Measurements from ENCODE around the gene MATCAP1.

Gene MATCAP1

DNA sequence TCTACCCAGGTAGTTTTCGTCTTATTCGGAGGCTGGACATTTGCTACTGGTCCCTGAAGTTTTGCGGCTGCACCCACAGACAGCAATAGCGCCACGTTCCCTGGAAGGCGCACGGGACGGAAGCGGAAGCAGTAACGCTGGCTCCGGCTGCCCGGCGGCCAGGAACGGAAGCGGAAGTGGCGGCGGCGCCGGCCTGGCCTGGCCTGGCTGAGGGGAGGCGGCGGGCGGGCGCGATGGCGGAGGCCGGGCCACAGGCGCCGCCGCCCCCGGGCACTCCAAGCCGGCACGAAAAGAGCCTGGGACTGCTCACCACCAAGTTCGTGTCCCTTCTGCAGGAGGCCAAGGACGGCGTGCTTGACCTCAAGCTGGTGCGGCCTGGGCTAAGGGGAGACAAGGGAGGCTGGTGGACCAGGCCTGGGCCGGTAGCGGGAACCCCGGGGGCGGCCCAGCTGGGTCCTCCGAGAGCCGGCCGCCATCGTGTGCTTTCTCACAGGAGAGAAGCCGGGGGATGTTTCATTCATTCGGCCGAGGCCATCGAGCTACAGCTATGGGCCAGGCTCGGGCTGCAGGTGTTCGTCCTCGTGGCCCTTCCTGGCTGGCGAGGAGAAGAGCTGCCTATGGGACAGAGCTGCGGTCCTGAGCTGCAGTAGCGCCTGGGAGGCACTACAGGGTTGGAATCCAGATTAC lies 8.4 kb upstream of the MATCAP1 start, which contains the start of gene E2F4:
E2F4 (plus strand) TSS at position 161 of the 687 bp plus-strand sequence; CDS start at position 234, 73 bp downstream.
- peak; percentile 51 to 94 (median 87) for DNase-seq

DNA sequence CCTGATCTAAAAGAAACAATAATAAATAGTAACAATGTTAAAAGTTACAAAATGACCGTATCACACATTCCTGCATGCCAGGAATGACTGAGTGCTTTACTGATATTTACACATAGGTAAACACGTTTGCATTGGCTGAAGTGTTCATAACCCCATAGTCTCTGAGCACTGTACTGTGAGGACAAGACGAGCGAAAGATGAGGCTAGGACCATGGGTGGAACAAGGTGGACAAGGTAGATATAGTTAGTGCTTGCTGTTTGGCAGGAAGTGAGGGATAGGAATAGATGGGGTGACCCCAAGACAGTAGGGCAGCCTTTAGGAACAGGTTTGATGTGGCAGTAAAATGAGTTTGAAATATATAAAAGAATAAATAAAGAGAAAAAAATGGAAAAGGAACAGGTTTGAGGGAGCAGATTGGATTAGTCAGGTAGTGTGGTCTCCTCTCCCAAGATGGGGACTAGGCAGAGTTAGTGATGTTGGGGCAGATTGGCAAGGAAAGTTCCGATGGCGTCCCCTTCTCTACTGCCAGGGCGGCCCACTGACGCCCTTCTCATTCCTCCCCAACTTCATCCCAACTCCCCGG lies 7.7 kb upstream of the MATCAP1 start:
- DNase-seq = no peak

DNA sequence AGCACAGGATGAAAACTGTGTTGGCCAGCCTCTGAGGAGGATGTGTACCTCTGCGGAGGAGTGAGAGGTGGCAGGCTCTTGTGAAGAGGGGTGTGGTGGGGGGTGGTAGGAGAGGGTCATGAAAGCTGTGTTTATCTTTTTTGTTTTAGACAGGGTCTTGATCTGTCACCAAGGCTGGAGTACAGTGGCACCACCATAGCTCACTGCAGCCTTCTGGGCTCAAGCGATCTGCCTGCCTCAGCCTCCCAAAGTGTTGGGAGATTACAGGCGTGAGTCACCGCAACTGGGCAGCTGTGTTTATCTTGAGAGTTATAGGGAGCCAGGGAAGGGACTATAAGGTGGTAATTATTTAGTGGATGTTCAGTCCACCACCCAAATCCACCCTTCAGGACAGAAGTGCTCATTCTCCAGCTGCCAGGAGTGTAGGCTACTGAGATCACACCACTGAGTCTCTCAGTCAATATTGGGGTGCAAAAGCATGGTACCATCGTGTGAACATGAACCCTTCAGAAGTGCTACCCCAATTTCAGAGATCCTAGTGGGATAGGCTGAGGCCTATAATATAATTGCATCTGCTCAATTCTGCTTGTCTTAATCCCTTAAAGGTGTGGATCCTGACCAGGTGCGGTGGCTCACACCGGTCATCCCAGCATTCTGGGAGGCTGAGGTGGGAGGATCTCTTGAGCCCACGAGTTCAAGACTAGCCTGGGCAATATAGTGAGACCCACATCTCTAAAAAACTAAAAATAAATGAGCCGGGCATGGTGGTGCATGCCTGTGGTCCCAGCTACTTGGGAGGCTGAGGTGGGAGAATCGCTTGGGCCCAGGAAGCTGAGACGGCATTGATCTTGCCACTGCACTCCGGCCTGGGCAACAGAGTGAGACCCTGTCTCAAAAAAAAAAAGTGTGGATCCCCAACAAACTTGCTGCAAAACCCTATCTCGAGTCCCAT lies 7.0 kb upstream of the MATCAP1 start:
- no peak for DNase-seq

DNA sequence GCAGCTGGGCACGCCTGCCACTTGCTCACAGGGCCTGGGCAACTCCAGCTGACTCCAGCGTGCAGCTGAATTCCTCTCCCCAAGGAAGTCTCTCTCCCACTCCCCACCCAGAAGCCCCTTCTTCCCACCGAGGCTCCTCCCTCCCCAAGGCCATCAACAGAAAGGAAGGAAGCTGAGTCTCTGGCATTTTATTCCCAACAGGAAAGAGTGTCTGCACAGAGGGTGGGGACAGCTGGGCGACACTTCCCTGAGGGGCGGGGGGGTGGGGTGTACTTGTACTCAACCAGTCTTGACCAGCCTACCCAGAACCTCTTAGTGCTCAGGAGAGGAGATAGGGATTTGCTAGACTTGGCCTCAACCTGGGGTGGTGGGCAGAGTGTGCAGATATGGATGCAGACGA lies 6.3 kb upstream of the MATCAP1 start, which contains the start of gene EXOC3L1:
EXOC3L1 (minus strand) TSS at position 96 of the 400 bp plus-strand sequence. CDS start 460 bp downstream, outside the sequence.
- DNase-seq = no peak

DNA sequence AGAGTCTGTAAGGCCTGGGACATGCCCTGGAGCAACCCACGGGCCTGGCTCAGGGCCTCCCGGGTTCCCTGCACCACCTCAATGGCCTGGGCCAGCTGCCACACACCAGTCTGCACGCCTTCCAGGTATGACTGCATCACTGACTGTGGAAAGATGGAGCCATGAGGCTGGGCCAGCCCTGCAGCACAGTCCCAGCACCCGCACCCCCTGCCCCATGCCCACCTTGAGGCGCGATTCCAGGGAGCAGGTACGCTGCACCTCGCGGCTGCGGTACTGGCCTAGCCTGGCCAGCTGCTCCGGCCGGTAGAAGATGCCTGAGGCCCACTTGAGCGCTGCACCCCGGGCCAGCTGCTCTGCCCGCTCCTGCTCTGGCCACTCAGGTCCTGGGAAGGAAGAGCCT lies 5.0 kb upstream of the MATCAP1 start:
- no peak for DNase-seq

DNA sequence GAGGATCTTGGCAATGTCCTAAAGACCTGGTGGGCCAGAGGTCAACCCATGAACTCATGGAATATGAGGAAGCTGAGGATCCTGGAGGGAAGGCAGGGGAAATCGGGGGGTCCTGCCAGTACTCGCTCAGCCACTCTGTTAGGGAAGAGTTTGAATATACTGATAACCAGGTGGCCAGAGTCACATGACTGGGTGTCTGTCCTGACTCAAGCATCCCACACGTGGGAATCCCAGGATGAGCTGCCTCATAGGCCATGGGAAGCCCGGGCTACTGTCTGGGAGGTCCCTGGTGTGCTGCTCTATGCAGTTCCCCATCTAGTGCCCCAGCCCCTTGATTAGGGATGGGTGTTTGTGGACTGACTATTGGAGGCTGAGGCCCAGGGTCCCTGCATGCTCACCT lies 4.6 kb upstream of the MATCAP1 start:
- no peak for DNase-seq

DNA sequence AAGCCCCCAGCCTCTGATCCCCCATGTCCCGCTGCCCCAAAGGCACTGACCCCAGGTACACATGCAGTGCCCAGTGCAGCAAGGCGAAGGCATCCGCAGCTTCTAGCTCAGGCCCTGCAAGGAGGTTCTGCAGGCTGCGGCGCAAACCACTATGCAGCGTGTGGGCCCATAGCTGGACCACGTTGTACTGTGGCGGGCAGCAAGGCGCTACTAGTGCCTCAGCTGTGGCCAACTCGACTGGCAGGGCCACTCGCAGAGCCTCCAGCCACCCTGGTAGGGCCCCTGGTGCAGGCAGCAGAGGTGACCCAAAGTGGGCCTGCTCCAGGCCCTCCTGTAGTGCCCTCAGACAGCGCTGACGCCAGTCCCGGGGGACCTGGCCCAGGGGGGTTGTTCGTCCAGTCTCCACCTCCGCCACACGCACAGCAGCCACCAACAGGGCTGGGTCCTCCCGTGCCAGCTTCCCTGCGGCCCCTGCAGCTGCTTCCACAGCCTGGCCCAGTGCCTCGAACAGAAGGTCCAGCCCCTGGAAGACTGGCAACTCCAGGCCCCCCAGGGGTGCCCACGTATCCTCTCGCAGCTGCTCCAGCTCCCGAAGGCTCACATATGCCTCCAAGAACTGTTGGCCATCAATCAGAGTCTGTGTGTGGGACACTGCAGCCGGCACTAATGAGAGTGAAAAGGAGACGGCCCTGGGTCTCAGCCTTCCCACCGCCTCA lies 3.6 kb upstream of the MATCAP1 start:
- DNase-seq = no peak

DNA sequence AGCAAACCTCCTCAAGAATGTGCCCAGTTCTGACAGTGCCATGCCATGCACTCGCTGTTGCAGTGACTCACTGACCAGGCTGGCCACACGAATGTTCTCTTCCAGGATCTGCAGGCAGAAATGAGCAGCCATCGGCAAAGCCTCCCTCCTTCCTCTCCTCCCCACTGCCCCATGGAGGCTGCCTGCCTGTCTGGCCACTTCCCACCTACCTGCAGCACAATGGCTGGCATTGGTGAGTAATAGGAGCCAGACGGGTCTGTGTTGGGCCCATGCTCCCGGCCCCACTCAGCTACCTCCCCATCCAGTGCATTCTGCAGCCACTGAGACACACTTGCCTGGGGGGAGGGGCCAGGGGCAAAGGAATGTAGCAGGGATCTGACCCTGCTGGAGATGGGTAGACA lies 2.8 kb upstream of the MATCAP1 start:
- DNase-seq = no peak

DNA sequence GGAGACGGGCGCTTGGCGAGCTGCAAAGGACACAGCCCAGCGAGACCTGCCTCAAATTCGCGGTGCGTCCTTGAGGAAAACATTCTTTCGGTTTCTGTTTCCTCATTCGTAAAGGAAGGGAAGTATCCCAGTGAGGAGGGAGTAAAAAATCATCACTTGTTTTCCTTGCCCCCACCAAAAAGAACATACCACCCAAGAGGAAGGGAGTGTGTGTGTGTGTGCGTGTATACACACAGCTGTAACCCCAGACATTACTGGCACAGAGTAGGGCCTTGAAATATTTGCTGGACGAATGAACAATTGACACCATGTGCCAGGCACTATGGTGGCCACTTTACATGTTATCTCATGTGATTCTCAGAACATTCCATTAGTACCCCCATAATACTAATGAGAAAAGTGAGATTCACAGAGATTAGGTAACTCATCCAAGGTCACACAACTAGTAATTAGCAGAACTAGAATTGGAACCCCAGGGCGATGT lies 1.9 kb upstream of the MATCAP1 start:
- no peak for DNase-seq

DNA sequence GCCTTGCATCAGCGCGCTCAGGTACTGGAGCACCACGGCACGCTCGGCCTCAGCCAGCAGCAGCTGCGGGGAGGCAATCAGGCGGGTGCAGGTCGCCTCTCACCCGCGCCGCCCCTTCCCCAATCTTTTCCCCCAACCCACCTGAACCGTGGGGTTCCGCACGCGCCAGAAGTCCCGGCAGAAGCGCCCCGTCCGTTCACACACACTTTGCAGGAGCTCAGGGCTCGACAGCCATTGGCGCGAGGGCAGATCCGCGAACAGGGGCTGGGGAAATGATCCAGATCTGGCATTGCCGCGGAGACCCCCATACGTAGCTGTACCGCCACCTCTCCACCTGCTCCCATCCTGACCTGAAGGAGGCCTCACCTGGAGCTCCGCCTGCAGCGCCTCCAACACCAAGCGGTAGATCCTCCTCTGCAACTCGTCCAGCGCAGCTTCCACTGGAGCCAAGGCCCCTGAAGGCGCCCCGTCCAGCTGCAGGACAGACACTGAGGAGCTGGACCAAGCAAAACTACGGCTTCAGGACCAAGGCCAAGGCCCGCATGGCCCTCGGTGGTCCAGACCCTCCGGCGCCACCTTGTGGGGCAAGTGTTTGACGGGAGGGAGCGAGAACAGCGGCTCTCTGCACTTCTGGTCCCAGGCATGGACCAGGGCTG lies 1.4 kb upstream of the MATCAP1 start:
- peak in 52 of 56 donors; percentile 14 to 91 (median 64) for DNase-seq

DNA sequence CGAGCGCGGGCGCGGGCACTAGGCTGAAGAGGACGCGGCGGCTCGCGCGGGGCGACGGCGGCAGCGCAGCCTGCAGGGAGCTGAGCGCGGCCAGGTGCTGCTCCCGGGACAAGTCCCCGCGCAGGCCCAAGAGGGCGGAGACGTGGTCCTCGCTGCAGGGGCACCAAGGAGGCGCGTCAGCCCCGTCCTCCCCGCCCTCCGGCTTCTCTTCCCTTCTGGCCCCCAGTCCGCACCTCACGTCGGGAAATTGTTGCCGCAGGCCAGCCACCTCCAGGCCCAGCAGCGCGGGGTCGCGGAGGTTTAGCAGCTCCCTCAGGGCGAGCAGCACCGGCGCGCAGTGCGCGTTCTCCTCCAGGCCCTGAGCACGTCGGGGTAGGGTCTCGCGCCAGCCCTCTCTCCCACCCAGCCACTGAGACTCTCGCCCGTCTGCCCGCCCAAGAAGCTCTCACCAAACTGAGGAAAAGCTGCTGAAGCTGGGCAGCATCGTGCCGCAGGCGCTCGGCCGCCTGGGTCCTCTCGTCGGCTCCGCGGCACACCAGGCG lies 761 bp upstream of the MATCAP1 start:
- DNase-seq = peak in 1 of 56 donors; percentile 75

DNA sequence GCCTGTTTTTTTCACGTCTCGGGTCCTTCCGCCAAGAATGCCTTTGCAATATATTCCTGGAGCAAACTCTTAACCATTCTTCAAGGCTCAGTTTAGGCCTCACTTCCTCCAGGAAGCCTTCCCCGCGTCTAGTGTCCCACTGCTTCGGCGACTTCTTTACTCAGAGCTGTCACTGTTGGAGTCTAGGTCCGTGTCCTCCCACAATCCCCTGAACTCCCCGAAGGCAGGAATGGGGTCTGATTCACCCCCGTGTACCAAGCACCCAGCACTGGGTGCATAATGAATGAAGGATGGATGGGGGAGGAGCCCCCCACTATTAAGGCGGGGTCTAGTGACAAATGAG lies 508 bp downstream of the MATCAP1 start:
- no peak for DNase-seq

DNA sequence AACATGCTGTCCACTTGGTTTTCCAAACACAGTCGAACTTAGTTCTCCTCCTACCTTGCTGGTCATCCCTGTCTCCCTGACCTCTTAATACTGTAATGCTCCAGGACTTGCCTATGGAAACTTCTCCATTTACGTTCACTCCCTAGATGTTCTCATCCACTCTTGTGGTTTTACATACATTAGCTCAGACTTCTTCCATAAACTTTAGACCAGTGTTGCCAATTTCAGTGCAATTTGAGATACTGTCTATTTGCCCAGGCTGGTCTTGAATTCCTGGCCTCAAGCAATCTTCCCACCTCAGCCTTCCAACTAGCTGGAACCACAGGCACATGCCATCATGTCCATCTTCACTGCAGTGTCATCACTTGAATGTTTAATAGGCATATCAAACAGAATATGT lies 1.5 kb downstream of the MATCAP1 start:
- no peak for DNase-seq

DNA sequence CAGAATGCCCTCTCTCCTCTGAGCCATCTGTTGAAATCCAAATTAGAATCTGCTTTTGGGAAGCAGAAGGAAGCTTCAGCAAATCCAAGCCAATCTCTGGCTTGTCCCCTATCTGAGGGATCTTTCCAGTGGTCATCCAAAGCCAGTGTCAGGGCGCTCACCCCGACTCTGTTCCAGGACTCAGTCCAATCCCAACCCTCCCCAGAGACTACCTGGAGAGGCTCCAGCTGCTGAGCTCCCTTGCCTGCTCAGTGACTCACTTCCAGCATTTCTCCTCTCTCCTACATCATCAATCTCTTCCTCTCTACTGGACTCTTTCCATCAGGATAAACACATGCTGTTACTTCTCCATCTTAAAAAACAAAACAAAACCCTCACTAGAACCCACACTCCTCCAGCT lies 2.4 kb downstream of the MATCAP1 start:
- DNase-seq = no peak

DNA sequence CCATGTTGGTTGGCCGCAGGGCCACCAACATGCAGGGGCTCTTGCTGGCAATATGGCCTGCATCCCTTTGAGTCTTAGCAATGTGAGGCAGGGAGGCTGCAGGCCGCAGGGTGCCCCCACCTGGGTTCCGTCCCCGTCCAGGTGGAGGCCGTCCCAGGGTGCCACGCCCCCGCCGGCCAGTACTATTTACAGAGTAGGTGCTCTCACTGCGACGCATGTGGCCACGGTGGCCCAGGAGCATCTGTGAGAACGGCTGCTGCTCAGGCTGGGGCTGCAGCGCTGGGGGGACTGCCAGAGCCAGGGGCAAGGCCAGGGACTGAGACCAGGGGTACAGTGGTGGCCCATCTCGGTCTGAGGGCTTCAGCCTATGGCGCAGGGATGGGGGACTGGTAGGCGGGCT lies 3.6 kb downstream of the MATCAP1 start:
- no peak for DNase-seq

DNA sequence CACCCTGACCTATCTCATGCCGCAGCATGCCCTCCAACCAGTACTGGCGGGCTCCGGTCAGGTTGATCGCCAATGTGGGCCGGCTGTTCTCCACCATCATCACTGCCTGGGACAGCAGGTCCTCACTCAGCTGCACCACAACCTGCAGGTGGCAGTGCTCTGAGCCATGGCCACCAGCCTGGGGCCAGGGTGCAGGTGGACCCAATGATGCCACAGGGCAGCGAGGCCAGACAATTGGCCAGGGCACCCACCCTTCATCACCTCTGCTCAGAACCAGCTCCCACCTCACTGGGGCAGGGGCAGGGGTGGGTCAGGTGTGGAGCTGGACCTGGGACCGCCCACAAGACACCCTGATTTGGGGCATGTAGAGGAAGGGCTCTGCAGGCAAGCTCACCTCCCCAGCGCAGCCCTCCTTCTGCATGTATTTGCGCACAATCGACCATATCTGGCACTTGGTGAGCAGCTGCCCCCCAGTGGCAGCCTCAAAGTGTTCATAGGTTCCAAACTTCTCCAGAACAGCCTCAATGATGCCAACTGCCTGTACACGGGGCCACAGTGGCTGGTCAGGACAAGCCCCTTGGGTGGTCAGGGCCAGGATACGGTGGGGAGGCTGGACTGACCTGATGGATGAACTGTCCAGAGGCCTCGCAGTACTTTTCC lies 4.2 kb downstream of the MATCAP1 start:
- DNase-seq = no peak

DNA sequence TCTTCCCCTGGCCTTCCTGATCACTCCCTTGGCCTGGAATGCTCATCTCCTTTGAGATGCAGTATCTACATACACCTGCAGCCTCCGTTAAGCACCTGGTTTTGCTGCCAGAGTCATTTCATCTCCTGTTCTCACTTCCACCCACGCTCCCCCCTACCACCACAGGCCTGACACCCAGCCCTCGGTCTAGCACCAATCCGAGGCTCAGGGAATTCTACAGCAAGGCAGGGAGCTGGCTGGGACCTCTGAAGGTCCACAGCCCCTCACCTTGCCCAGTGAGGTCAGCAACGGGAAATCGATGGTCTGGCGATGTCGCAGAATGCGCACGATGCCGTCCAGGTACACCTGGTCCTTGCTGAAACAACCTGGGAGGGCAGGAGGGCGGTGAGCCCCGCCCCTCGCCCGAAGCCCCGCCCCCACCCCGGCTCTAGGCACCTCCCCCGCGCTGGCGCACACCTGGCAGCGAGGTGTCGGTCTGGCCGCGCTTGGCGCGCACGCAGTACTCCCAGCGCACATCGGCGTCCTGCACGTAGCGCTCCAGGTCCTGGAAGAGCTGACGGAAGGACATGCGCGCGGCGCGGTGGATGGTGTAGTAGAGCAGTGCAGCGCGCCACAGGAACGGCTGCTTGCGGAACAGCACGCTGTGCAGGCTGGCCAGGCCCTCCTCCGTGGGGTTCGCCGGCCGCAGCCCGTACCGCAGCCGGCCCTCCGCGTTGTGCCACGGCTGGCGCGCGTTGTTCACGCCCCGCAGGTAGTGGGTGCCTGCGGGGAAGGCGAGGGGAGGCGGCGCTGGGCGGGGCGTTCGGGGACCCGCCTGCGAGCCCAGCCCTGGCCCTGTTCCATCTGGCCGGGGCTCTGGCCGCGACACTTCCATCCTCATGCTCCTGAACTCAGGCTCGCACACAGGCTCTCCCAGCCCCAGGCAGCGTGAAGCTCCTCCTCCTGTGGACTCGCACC lies 5.7 kb downstream of the MATCAP1 start:
- DNase-seq = peak in 32 of 56 donors; percentile 27 to 83 (median 46)

DNA sequence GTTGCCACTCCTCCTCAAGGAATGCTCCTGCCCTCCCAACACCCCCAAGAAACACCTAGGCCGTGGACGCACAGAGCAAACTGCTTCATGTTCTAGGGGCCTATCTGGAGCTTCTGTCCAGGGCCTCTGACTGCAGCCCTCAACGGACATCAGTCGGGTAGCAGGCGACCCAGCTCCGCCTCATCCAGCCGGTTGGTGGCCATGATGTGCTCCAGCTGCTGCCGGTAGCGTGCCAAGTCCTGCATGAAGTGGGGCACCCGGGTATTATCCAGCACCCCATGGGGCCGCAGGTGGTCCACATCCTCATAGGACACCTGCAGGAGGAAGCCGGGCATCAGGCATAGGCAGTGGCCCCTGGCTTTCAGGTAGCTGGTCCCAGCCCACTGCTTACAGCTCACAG lies 7.1 kb downstream of the MATCAP1 start:
- DNase-seq = no peak

Measured in nucleus accumbens (tissue), 56 donors.